SK-N-SH treated with all-trans-retinoic acid at 6 μM for 48 hours (cell line): ENCODE measurements around the gene JAGN1.

Experiments used
- ATAC-seq: fragments of 200-7000 bp; cut with Tn5 transposase; 3 replicates; pipeline ENCODE4 v1.9.1; 2020; ENCODE audit warnings: mild to moderate bottlenecking, moderate library complexity
- ARNTL ChIP-seq: fragments of 450-650 bp; formaldehyde crosslinking; IDR thresholded peaks from 2 replicates; pipeline ENCODE4 v1.5.0; 2020; ENCODE audit warnings: low read depth, mild to moderate bottlenecking, moderate library complexity, borderline replicate concordance
- ZFP3 ChIP-seq: fragments of 250-450 bp; sonication (Bioruptor Pico); IDR thresholded peaks from 2 replicates; pipeline ENCODE4 v1.5.0; 2020; ENCODE audit warnings: mild to moderate bottlenecking, moderate library complexity
- ZFP30 ChIP-seq: fragments of 450-650 bp; formaldehyde crosslinking; IDR thresholded peaks from 2 replicates; pipeline ENCODE4 v1.5.0; 2022; ENCODE audit warnings: mild to moderate bottlenecking, moderate library complexity

JAGN1 gene

GRCh38 chr3:9942934-9943690 is 52.7 kb downstream of the JAGN1 start:
- ATAC-seq: no peak
- TF ChIP-seq ZFP3 (CRISPR knock-in tag): no peak
- TF ChIP-seq ZFP30: no peak
- no peak for TF ChIP-seq ARNTL (CRISPR knock-in tag)
